Stimulated activated CD8-positive, alpha-beta memory T cell treated with anti-CD3 and anti-CD28 coated beads, Interleukin-7, amount 100 ng/mL, for 48 hours (primary cell): ENCODE results near the gene SIN3B.
"Not testable (repeated sequence)": the region's sequence is repeated elsewhere in the genome, so short reads cannot be mapped to it uniquely, and the experiment has no call there.

Experiments
- DNase-seq, 2 donors: peaks; one replicate each; pipeline ENCODE4 v3.0.0-alpha.2; 2020; ENCODE audit warnings: low read depth in 1 of 2; ENCODE audit errors: extremely low read depth in 1 of 2

The SIN3B gene

DNA sequence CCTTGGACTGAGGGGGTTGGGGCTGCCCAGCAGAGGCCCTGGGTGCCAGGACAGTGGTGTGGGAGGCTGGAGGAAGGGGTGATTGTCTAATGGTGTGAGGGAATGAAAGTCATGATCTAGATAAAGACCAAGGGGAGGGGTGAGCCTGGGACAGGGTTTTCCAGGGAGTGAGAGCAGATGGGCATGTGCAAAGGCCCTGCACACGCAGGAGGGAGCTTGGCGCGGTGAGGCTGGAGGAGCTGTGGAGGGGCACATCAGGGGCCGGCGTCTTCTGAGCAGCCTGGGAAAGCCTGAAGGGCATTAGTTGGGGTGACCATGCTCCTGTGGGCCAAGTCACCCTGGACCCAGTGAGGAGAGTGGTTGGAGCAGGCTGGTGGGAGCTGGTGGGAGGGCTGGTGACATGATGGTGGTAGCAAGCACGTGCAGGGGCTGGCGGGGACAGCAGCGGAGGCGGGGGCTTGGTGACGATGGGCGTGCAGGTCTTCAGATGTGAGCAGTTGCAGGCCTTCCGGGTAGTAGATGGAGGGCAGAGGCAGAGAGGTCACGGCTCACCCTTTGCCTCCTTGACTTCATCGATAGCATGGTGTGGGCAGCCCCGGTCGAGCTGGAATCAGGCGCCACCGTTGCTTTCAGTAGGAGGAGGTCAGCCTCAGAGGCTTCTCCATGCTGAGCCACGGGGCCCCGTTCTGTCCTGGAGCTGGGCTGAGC, 39.4 kb downstream of the SIN3B start:
- no peak for DNase-seq

GRCh38 chr19:16869331-16869972, 40.3 kb downstream of the SIN3B start:
- DNase-seq: no peak

- no peak for DNase-seq
Measured at GRCh38 chr19:16871871-16872270, 42.7 kb downstream of the SIN3B start.

GRCh38 chr19:16872728-16873127, 43.5 kb downstream of the SIN3B start:
- DNase-seq: no peak

DNA sequence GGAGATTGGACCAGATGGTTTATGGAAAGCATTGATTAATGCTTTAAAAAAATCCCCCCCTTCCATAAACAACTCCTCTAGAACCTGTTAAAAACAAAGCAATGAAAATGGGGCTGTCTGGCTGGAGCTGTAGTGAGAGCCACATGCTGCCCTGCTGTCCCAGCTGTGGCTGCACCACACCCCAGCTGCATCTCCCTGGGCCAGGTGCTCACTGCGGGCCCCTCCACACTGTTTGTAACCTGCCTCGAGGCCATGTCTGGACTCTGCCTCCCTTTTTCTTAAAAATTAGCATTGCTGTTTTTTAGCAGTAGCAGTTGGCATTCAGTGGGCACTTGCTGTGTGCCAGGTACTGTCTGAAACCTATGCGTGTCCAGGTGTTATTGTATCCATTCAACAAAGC, 44.4 kb downstream of the SIN3B start:
- DNase-seq: no peak

DNA sequence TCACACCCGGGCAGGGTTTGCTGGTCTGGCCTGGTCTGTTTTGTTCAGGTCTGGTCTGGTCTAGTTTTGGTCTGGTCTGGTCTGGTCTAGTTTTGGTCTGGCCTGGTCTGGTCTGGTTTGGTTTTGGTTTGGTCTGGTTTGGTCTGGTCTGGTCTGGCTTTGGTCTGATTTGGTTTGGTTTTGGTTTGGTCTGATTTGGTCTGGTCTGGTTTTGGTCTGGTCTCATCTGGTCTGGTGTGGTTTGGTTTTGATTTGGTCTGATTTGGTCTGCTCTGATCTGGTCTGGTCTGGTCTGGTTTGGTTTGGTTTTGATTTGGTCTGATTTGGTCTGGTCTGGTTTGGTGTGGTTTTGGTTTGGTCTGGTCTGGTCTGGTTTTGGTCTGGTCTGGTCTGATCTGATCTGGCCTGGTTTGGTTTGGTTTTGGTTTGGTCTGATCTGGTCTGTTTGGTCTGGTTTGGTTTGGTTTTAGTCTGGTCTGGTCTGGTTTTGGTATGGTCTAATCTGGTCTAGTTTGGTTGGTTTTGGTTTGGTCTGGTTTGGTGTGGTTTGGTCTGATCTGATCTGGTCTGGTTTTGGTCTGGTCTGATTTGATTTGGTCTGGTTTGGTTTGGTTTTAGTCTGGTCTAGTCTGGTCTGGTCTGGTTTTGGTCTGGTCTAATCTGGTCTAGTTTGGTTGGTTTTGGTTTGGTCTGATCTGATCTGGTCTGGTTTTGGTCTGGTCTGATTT, 45.2 kb downstream of the SIN3B start:
- no peak for DNase-seq

DNA sequence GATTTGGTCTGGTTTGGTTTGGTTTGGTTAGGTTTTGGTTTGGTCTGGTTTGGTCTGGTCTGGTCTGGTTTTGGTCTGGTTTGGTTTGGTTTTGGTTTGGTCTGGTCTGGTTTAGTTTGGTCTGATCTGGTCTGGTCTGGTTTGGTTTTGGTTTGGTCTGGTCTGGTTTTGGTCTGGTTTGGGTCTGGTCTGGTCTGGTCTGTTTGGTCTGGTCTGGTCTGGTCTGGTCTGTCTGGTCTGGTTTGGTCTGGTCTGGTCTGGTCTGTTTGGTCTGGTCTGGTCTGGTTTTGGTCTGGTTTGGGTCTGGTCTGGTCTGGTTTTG, 45.7 kb downstream of the SIN3B start:
- DNase-seq: not testable (repeated sequence)

DNA sequence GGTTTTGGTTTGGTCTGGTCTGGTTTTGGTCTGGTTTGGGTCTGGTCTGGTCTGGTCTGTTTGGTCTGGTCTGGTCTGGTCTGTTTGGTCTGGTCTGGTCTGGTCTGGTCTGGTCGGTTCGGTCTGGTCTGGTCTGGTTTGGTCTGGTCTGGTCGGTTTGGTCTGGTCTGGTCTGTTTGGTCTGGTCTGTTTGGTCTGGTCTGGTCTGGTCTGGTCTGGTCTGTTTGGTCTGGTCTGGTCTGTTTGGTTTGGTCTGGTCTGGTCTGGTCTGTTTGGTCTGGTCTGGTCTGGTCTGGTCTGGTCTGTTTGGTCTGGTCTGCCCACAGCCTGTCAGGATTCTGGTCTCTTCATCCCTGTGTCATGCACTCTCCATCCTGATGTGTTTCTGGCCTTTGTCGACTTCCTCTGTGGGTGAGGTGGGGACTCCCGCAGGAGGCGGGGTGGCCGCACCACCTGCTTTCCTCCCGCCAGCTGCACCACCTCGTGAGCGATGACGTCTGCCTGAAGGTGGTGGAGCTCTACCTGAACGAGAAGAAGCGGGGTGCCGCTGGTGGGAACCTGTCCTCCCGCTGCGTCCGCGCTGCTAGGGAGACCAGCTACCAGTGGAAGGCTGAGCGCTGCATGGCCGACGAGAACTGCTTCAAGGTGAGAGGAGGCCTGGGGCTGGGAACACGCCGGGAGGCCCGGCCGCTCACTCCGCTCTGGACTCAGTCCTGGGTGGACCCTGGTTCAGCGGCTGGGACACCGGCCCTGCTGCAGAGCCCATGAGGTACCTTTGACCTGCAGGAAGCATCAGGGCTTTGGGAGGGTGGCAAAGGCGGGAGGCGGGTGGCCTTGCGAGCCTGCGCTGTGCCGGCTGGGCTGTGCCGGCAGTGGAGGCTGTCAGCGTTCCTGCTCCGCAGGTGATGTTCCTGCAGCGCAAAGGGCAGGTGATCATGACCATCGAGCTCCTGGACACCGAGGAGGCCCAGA, 46.7 kb downstream of the SIN3B start:
- DNase-seq: no peak

- DNase-seq: no peak
Measured at GRCh38 chr19:16876904-16877361, 47.7 kb downstream of the SIN3B start.

- no peak for DNase-seq
Measured at GRCh38 chr19:16877581-16877980, 48.4 kb downstream of the SIN3B start.

- no peak for DNase-seq
Measured at GRCh38 chr19:16878181-16878965, 49.2 kb downstream of the SIN3B start.

- no peak for DNase-seq
Measured at GRCh38 chr19:16880884-16881554, 51.8 kb downstream of the SIN3B start.

- no peak for DNase-seq
Measured at GRCh38 chr19:16882146-16882545, 52.9 kb downstream of the SIN3B start.

DNA sequence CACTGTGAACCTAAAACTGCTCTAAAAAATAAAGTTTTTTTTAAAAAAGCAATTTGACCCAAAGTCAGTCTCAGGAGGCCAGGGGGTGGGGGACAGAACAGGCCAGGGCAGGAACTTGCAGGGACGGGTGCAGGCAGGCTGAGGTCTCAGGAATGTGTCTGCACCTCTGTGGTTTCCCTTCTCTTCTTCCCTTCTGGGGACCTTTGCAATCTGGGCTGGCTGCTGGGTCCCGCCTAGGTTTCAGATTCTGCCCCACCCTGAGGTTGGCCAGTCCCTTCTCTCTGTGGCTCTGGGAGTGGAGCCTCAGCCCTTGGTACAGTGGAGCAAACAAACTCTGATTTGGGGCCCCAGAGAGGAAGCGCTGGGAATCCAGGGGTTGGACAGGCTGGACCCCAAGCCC, 54.3 kb downstream of the SIN3B start:
- DNase-seq: no peak

DNA sequence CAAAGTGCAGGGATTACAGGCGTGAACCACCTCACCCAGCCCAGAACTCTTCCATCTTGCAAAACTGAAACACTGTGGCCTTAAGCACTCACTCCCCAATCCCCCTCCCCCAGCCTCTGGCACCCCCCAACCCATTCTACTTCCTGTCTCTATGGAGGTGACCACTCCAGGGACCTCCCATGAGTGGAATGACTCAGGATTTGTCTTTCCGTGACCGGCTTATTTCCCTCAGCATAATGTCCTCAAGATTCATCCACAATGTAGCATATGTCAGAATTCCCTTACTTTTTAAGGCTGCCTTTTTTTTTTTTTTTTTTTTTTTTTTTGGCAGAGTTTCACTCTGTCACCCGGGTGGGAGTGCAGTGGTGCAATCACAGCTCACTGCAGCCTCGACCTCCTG, 56.0 kb downstream of the SIN3B start:
- DNase-seq: no peak

DNA sequence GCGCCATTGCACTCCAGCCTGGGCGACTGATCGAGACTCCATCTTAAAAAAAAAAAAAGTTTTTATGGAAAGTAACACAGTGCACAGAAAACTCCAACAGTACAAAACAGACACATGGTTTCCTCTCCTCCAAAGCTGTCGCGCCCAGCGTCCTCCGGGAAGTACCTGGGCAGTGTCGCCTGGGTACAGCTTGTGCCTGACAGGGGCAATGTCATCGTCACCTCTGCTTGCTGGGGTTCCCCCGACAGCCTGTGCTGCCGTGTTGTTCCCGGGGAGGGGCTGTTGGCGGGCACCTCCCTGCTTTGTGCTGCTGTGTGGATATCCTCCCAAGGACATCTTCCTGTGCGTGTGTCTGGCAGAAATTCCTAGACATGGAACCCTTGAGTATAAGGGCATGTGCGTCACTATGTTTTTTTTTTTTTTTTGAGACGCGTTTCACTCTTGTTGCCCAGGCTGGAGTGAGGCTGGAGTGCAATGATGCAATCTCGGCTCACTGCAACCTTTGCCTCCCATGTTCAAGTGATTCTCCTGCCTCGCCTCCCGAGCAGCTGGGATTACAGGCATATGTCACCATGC, 57.2 kb downstream of the SIN3B start:
- DNase-seq: no peak

DNA sequence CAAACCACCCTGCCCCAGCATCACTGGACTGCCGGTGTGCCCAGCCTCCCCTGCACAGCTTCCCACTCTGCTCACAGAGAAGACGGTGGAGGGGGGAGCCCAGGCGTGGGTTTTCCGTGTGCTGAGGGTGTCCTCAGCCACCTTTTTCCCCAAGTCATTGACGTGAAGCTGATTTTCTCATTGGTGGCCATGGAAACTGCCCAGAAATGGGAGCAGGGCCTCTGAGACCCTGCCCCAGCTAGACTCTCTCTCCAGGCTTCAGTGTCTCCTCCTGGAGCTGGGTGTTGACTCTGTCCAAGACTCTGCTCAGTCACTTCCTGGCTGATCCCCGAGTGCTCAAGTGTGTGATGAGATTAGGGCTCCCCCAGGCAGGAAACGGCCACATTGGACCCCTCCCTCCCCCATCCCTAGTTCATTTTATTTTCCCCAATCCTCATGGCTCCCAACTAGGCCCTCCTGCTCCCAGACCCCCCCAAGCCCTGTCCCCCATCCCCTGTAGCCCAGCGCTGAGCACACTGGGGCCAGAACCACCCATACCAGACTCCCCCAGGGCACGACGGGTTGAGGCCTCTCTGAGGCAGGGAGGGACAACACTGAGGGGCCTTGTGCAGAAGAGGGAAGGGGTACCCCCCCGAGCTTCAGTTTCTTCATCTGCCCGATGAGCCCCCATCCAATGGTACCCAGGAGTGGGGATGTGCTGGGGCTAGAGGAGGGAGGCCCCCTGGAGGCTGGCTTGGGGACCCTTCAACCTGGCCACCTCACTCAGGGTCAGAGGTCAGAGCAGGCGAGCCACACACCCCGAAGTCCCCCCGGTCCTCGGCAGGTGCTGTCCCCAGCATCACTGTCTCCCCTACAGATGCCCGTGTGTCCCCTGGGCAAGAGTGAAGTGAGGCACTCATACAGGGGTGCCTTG, 58.4 kb downstream of the SIN3B start:
- no peak for DNase-seq

- DNase-seq: no peak
Measured at GRCh38 chr19:16888629-16889365, 59.6 kb downstream of the SIN3B start, which contains the start of gene F2RL3. Gene F2RL3, plus strand, starts transcription at chr19:16888999. Its CDS starts 191 bp downstream, at chr19:16889190.
